Hematopoietic multipotent progenitor cell treated with erythropoietin and hydrocortisone succinate and interleukin-3 and kit ligand, for 17 days (in vitro differentiated cells): ENCODE results near the gene PRICKLE2.

Source experiments
- DNase-seq: peaks from one replicate; pipeline ENCODE4 v3.0.0-alpha.2; 2015; ENCODE audit warnings: low spot score

The PRICKLE2 gene

DNA sequence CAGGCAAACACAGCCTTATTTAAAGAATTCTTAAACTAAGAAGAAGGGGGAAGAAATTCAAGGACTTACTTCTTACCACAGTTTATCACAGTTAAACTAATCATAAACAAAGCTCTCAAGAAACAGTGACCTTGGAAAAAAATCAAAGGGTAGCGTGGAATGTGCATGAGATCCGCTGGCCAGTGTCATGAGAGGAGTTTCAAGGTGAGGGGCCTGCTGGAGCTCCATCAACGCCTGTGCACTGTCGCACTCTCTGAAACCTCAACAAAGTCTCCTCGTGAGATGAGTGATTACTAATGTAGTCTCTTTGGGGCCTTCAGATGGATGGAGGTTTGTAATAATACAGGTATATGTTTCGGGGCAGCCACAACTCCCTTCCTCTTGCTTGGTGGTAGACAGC, 28.4 kb upstream of the PRICKLE2 start:
- no peak for DNase-seq

GRCh38 chr3:64251019-64251418, 25.8 kb upstream of the PRICKLE2 start:
- no peak for DNase-seq

DNA sequence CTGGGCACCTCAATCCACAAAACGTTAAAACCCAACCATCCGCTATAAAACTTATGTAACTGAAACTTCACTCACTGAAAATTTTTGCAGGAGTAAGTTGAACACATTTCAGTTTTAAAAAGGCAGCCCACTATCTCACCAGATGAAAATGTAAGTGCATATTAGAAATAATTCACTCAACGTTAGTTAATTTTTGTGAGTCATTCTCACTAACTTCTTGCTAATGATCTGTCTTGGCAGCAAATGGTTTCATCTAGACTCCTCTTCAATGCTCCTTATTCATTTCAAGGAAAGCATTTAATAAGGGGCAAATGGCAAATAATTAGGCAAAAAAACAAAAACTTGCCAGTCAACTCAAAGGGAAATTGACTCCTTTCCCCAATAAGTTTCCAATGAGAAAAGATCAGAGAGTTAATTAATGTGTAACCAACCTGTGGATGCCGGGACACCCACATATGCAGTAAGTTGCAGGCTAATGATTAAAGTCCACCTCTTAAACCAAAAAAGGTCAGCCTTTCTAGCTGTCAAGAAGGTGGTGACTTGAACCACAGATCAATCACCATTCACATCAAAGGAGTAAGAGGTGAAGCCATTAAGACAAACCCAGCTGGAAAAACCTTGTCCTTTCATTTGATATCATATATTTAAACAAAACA, 22.9 kb upstream of the PRICKLE2 start:
- DNase-seq, result no peak

DNA sequence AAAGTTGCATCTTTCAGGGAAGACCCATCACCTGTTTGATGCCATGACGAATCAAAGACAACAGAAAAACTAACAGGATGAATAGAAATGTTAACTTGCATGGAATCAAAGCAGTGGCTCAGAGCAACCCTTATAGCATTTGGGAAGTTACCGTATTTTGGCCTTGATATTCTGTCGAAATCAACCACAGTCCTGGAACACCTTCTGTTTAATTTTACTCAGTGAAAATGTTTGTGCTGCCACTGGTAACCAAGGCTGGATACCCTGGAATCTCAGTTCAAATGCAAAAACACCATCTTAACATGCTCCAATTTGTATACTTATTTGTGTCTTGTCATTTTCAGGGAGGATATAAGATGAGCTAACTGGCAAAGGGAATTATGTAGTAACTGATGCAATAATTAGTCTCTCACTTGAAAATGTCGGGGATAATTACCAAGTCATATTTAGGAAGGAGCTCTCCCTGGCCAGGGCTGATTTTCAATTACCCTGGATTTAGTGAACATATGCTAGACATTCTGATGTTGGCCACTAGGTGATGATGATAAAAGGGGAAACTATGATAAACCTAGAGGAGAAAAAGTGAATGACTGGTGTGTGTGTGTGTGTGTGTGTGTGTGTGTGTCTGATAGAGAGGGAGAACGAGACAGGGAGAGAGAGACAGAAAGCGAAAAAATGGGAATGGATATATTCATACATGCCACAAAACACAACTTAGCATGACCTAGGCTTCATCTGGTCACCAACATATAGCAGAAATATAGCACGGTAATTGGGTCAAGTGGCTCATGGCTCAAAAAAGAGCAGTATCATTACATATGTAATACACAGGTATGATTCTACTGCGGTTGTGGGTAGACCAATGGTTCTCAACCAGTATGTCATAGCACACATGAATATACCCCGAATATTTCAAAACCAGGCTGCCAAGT, 19.0 kb upstream of the PRICKLE2 start:
- no peak for DNase-seq

DNA sequence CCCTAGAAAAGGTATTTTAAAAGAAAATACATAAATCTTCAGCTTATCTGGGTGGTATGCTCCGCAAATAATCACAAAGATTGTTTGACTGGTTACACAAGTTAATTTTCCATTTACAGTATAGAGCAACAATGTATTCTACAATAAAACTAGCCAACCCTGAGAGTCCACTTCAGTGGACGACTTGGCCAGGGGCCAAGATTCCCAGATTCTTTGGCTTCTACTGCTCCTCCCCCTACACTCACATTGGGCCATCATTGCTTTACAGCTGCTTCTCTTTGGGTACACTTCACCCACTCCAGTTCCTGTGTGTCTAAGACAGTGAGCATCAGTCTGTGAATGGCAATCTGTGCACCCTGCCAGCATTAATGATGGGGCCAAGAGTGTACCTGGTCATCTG, 17.2 kb upstream of the PRICKLE2 start:
- no peak for DNase-seq

DNA sequence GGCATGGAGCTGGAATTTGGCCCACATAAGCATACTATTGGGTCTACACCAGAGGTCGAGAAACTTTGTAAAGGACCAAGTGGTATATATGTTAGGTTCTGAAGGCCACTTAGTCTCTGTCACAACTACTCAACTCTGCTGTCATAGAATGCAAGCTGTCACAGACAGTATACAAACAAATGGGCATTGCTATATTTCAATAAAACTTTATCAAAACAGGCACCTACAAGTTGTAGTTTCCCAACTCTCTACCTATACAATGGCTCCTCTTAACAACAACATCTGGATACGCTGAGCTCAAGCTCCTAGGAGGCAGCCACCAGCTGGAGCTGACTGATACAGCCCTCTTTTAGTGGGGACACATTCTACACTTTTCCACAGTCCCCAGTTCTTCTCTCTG, 15.7 kb upstream of the PRICKLE2 start:
- no peak for DNase-seq

DNA sequence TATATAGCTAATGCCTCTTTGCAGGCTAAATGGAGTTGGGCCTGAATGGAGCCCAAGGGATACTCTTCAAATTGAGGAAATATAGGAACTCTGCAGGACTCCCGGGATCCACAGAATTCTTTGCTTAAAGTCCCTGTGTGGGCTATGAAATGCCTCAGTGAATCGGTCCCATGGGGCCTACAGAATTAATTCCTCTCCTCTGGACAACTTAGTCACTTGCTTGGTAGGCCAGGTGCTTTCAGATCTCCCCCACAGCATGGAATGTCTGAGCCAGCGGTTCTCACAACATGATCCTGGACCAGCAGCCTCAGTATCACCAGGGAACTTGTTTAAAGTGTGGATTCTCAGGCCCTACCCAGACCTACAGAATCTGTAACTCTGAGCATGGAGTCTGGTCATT, 15.1 kb upstream of the PRICKLE2 start:
- no peak for DNase-seq

DNA sequence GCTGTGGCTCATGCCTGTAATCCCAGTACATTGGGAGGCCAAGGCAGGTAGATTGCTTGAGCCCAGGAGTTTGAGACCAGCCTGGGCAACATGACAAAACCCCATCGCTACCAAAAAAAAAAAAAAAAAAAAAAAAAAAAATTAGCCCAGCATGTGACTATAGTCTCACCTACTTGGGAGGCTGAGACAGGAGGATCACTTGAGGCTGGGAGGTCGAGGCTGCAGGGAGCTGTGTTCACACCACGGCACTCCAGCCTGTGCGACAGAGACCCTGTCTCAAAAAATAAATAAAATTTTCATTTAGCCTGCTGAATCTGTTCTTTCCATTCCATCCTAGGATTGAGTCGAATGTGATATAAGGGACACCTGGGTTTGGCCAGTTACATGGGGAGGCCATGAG, 14.6 kb upstream of the PRICKLE2 start:
- no peak for DNase-seq

- DNase-seq, result no peak
Observed at GRCh38 chr3:64238971-64239667, 13.9 kb upstream of the PRICKLE2 start.

DNA sequence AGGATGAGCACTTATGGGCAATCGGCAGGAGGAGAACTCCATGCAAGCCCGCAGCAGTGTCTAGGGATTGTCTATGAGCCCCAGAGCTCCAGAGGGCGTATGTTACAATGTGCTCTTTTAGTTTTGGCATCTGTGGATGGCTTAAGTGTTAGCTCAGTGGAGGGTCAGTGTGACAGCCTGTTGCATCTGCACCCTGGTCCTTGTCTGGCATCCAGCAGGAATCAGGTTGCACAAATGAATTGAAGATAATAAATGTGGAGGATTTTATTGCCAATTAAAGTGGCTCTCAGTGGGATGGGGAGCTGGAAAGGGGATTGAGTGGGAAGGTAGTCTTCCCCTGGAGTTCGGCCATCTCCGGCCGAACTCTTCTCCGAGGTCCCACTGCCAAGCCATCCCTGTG, 11.8 kb upstream of the PRICKLE2 start:
- no peak for DNase-seq

- DNase-seq, result no peak
Observed at GRCh38 chr3:64235605-64236004, 10.3 kb upstream of the PRICKLE2 start.

- DNase-seq, result no peak
Observed at GRCh38 chr3:64234571-64234970, 9.3 kb upstream of the PRICKLE2 start.

DNA sequence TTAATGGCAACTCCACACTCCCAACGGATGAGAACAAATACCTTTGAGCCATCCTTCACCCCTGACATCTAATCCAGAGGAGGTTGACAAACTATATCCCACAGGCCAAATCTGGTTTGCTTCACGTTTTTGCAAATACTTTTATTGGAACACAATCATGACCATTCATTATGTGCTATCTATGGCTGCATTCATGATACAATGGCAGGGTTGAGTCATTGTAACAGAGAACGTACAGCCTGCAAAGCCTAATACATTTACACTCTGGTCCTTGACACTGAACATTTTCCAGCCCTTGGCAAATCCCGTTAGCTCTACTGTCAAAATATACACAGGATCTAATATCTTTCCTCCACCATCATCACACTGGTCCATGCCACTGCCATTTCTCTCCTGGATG, 7.6 kb upstream of the PRICKLE2 start:
- no peak for DNase-seq

GRCh38 chr3:64229903-64230302, 4.6 kb upstream of the PRICKLE2 start:
- DNase-seq, result no peak

DNA sequence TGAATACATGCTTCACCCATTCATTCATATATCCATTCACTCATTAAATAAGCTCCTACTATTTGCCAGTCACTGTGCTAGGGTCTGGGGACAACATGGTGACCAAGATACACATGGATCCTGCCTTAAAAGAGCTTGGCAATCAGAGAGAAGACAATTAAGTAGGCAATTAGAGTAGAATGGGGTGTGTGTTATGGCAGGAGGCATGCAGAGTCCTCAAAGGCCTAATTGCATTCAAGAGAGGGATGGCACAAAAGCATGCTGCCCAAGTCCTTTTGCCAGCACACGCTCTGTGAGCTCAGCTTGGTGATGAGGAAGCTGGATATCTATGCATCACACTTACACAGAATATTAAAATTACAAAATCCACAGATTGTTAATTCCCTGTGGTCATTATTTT, 2.8 kb upstream of the PRICKLE2 start:
- DNase-seq, result no peak

DNA sequence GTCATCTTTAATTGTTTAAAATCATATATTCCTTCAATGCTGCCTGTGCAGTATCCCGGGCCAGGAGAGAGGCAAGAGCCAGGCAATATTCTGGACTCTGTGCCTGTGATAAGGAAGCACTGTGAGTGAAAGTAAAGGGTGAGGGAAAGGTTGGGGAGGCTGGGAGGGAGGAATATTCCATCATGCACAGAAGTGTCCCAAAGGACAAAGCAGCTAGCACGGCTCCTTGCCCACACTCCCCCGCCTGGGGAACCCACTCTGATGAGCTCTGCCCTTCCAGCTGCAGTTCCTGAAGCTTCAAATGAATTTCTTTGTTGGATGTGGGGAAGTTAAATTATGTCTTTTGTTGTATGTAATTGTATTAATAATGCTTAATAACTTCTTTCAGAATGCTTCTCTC, 1.5 kb upstream of the PRICKLE2 start:
- no peak for DNase-seq

DNA sequence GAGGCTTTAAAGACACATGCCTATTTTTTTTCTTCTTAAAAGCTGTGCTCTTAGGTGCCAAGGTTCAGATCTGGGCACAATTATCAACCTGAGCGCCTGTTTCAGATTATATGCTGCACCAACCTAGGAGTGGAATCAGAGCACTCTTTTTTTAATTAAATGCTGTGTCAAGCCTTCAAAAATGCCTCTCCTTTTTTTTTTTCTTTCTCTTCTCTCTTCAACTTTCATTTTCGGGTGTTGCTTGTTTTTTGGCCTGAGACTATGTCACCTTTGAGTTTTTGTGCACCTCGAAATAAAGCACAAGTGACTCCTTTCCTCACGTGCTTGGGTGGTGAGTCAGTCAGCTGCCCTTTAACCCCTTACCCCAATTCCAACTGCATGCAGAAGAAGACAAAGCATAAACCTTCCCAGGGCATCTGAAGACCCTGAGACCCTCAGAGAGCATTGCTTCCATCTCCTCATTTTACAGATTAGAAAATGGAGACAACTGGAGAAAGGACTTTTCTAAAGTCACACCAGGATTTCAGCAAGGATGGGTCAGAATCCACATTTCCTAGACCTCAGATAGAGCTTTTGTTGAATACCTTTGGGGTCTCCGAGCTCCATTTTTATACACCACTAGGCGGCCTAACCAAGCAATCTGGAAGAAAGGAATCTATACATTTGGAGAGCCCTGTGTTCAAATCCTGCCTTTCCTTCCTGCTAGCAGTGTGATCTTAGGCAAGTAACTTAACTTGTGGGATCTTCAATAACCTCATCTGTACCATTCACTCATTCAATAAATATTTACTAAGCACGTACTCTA, 631 bp upstream of the PRICKLE2 start:
- no peak for DNase-seq

DNA sequence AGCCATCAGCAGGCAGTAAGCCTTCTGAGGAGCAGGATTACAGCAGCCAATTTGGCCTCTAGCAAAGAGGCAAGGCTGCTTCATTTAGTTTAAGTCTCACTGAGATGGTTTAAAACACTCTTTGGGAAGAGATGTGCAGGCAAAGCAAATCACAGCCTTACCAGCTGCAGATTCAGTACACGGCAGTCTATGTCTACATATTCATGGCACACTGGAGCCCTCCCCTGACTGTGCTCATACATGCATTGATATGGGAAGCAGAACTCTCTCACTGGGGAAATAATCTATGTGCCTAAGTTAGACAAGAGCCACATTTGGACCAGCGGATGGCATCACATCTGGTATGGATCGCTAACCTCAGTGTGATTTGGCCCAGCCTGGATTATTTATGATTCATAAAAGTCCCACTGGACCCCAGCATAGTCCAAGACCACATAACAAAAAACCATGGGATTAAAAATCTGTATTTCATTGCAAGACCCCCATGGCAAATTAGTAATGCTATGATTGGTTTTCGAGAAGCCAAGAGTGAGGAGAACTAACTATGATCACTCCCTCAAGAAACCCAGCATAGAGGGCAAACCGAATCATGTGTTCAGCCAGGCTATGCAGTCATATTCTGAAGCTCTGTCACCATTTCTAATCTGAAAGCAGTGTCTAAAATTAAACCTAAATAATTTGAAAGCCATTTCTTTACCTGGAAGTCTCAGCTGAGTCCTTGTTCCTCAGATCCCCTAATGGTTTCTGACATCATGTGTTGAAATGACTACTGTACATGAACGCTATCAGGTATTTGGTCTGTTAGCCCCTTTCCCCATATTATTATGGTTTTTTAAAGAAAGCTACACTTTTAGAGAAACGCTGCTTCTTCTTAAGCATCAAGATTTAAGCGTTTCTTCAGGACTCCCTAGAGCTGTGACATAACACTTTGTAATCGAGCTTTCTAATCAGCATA, 1.2 kb downstream of the PRICKLE2 start:
- no peak for DNase-seq

- no peak for DNase-seq
Observed at GRCh38 chr3:64222501-64223111, 2.7 kb downstream of the PRICKLE2 start.

- DNase-seq, result no peak
Observed at GRCh38 chr3:64221571-64222257, 3.6 kb downstream of the PRICKLE2 start.
